H1 (cell line): ENCODE measurements around the gene COL8A1. TPM values are rescaled to one million over a fixed set of nuclear protein-coding genes. Genes with fewer than 3 reads are reported as not detected.

Source experiments
- BACH1 ChIP-seq: IDR thresholded peaks from 2 replicates; pipeline ENCODE4 v1.6.1; 2012; ENCODE audit warnings: low read length, improper control_type of control experiment
- BCL11A ChIP-seq, 2 experiments: IDR thresholded peaks; one replicate each; pipeline ENCODE4 v1.6.1; 2011; ENCODE audit warnings: low read depth in 2 of 2, low read length in 2 of 2, mild to moderate bottlenecking in 2 of 2
- CBX5 ChIP-seq: fragments of 300-800, 300-1000 bp; sonication (generic); IDR thresholded peaks from 2 replicates; pipeline ENCODE4 v1.7.1; 2016; ENCODE audit warnings: antibody characterized with exemption, low read length, low read depth
- SIRT6 ChIP-seq: IDR thresholded peaks from one replicate; pipeline ENCODE4 v1.7.1; 2012; ENCODE audit warnings: low read length, inconsistent platforms
- polyA plus RNA-seq, 7 experiments: library from polyadenylated mRNA; depleted of rRNA in 3 of 7; stranded (reverse) in 5 of 7; unstranded in 2 of 7; fragments of >200 nt in 5 of 7; fragments of 200-250 nt in 2 of 7; gene quantifications; 1 replicate in 5 of 7; 2 replicates in 1 of 7; 4 replicates in 1 of 7; pipeline versions ENCODE4 v1.2.1 to v1.2.3, GENCODE V29; 2011 to 2013; ENCODE audit warnings: missing spikeins in 2 of 7, mixed read lengths in 2 of 7
- total RNA-seq: library from RNA; stranded (reverse); fragmentation: NEBNext Ultra II Directional; extraction: Animal tissue kit (Norgen Biotek cat#: 25700); gene quantifications from 2 replicates; pipeline ENCODE4 v1.2.1, GENCODE V29; 2021
- TF ChIP-seq, protein P1 (sequence below): IDR thresholded peaks from 2 replicates; pipeline ENCODE4 v1.6.1; 2012; ENCODE audit warnings: low read length, inconsistent platforms
- TF ChIP-seq, protein P2 (sequence below): fragments of 300-600 bp; sonication (generic); IDR thresholded peaks from 2 replicates; pipeline ENCODE4 v1.7.1; 2012; ENCODE audit warnings: low read length, moderate library complexity, mild to moderate bottlenecking, inconsistent platforms; ENCODE audit not compliant: insufficient replicate concordance

Gene COL8A1
- total and polyA plus RNA-seq, 2 of the 8 experiments (the other 6 are each of a cell fraction or from before 2014, with no cell fraction given): 0.21 to 1.2 TPM

DNA sequence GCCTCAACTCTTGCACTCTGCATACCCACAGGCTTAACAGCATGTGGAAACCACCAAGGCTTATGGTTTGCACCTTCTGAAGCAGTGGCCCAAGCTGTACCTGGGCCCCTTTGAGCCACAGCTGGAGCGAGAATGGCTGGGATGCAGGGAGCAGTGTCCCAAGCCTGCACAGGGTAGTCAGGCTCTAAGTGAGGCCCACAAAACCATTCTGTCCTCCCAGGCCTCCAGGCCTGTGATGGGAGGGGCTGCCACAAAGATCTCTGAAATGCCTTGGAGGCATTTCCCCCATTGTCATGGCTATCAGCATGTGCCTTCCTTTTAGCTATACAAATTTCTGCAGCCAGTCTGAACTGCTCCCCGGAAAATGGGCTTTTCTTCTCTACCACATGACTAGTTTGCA is 166.8 kb downstream of the COL8A1 start (continued):
- no peak for TF ChIP-seq SIRT6
- no peak for TF ChIP-seq BACH1
- TF ChIP-seq, protein P1, sequence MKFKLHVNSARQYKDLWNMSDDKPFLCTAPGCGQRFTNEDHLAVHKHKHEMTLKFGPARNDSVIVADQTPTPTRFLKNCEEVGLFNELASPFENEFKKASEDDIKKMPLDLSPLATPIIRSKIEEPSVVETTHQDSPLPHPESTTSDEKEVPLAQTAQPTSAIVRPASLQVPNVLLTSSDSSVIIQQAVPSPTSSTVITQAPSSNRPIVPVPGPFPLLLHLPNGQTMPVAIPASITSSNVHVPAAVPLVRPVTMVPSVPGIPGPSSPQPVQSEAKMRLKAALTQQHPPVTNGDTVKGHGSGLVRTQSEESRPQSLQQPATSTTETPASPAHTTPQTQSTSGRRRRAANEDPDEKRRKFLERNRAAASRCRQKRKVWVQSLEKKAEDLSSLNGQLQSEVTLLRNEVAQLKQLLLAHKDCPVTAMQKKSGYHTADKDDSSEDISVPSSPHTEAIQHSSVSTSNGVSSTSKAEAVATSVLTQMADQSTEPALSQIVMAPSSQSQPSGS: no peak
- TF ChIP-seq CBX5: no peak
- no peak for TF ChIP-seq BCL11A (IDR thresholded peaks at IDR 0.05; ENCODE audit: low read depth in 2 of 2, low read length in 2 of 2)
- TF ChIP-seq, protein P2, sequence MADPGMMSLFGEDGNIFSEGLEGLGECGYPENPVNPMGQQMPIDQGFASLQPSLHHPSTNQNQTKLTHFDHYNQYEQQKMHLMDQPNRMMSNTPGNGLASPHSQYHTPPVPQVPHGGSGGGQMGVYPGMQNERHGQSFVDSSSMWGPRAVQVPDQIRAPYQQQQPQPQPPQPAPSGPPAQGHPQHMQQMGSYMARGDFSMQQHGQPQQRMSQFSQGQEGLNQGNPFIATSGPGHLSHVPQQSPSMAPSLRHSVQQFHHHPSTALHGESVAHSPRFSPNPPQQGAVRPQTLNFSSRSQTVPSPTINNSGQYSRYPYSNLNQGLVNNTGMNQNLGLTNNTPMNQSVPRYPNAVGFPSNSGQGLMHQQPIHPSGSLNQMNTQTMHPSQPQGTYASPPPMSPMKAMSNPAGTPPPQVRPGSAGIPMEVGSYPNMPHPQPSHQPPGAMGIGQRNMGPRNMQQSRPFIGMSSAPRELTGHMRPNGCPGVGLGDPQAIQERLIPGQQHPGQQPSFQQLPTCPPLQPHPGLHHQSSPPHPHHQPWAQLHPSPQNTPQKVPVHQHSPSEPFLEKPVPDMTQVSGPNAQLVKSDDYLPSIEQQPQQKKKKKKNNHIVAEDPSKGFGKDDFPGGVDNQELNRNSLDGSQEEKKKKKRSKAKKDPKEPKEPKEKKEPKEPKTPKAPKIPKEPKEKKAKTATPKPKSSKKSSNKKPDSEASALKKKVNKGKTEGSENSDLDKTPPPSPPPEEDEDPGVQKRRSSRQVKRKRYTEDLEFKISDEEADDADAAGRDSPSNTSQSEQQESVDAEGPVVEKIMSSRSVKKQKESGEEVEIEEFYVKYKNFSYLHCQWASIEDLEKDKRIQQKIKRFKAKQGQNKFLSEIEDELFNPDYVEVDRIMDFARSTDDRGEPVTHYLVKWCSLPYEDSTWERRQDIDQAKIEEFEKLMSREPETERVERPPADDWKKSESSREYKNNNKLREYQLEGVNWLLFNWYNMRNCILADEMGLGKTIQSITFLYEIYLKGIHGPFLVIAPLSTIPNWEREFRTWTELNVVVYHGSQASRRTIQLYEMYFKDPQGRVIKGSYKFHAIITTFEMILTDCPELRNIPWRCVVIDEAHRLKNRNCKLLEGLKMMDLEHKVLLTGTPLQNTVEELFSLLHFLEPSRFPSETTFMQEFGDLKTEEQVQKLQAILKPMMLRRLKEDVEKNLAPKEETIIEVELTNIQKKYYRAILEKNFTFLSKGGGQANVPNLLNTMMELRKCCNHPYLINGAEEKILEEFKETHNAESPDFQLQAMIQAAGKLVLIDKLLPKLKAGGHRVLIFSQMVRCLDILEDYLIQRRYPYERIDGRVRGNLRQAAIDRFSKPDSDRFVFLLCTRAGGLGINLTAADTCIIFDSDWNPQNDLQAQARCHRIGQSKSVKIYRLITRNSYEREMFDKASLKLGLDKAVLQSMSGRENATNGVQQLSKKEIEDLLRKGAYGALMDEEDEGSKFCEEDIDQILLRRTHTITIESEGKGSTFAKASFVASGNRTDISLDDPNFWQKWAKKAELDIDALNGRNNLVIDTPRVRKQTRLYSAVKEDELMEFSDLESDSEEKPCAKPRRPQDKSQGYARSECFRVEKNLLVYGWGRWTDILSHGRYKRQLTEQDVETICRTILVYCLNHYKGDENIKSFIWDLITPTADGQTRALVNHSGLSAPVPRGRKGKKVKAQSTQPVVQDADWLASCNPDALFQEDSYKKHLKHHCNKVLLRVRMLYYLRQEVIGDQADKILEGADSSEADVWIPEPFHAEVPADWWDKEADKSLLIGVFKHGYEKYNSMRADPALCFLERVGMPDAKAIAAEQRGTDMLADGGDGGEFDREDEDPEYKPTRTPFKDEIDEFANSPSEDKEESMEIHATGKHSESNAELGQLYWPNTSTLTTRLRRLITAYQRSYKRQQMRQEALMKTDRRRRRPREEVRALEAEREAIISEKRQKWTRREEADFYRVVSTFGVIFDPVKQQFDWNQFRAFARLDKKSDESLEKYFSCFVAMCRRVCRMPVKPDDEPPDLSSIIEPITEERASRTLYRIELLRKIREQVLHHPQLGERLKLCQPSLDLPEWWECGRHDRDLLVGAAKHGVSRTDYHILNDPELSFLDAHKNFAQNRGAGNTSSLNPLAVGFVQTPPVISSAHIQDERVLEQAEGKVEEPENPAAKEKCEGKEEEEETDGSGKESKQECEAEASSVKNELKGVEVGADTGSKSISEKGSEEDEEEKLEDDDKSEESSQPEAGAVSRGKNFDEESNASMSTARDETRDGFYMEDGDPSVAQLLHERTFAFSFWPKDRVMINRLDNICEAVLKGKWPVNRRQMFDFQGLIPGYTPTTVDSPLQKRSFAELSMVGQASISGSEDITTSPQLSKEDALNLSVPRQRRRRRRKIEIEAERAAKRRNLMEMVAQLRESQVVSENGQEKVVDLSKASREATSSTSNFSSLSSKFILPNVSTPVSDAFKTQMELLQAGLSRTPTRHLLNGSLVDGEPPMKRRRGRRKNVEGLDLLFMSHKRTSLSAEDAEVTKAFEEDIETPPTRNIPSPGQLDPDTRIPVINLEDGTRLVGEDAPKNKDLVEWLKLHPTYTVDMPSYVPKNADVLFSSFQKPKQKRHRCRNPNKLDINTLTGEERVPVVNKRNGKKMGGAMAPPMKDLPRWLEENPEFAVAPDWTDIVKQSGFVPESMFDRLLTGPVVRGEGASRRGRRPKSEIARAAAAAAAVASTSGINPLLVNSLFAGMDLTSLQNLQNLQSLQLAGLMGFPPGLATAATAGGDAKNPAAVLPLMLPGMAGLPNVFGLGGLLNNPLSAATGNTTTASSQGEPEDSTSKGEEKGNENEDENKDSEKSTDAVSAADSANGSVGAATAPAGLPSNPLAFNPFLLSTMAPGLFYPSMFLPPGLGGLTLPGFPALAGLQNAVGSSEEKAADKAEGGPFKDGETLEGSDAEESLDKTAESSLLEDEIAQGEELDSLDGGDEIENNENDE: no peak
- TF ChIP-seq, all 59 proteins: peak for 0
